ENCODE results near the gene DAP.
"Not testable (repeated sequence)": the region's sequence is repeated elsewhere in the genome, so short reads cannot be mapped to it uniquely, and the experiment has no call there.

DAP gene

DNA sequence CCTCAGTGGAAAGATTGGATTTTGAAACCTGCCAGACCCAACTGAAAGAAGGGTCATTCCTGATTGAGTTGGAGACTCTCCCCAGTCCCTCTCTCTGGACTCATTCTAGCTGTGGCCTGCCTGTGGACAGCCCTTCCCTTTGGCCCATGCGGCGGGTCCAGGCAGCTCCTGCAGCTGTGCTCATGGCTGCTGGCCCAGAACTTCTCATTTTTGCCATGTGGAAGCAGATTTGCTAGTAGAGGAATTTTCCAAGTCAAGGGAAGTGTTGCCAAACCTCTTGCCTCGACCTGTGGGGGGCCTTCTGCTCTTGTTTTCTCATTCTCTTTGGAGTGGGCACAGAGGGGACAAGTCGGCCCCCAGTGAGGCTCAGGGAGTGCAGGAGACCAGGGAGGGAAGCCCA is 108.0 kb downstream of the DAP start:
- no peak for DNase-seq (ENCODE audit: low spot score)

DNA sequence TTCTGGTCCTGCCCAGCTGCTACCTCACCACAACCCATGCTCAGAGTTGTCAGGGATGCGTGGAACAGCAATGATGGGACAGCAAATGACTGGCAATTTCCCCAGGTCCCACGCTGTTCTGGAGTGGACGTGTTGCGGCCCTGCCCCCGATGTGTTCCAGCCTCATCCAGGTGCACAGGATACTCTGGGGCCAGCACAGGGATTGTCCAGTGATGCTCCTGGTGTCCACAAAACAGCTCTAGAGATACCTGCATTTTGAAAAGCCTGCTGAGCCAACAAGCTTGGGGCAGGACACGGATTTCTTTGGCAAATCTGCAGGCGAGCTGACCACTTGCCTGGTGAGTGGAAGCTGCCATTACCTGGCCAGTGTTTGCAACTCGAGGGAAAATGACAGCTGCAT is 108.4 kb downstream of the DAP start:
- DNase-seq (ENCODE audit: low spot score), result no peak

DNA sequence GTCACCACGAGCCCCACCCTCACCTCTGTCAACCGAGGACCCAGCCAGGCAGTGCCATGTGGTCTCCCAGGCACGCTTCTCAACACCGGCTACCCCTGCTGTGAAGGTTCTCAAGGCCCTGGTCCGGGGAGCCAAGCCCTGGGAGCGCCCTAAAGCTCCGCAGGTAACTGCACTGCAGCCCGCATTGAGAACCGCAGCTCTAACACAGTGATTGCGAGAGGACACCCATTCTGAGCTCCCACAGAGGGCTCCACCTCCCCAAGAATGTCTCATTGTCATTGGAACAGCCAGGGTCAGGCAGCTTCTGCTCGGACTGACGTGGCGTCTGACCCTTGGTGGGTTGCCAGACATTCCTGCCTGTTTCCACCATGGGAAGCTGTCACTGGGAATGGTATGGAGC is 108.9 kb downstream of the DAP start:
- no peak for DNase-seq (ENCODE audit: low spot score)

DNA sequence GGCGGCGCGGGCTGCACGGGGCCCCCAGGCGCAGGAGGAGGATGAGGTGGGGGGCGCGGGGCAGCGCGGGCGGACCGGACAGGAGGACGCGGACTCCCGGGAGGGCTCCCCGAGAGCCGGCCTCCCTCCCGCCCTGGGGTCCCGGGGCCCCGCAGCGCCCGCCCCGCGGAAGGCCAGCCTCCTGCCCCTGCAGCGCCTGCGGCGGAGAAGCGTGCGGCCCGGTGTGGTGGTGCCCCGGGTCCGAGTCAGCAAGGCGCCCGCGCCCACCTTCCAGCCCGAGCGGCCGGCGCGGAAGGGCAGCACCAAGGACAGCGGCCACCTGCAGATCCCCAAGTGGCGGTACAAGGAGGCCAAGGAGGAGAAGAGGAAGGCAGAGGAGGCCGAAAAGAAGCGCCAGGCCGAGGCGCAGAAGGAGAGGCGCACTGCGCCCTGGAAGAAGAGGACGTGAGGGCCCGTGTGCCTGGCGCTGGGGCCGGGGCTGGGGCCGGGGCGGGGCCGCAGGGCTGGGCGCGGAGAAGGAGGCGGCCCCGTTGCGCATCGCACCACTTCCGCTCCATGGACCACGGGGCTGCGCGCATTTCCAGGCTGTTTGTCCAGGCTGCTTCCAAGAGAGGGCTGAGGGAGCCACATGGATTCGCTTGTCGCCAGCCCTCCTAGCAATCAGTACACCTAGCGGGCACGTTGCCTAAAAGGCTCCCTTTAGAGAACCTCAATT is 111.2 kb downstream of the DAP start:
- DNase-seq (ENCODE audit: low spot score), result no peak

DNA sequence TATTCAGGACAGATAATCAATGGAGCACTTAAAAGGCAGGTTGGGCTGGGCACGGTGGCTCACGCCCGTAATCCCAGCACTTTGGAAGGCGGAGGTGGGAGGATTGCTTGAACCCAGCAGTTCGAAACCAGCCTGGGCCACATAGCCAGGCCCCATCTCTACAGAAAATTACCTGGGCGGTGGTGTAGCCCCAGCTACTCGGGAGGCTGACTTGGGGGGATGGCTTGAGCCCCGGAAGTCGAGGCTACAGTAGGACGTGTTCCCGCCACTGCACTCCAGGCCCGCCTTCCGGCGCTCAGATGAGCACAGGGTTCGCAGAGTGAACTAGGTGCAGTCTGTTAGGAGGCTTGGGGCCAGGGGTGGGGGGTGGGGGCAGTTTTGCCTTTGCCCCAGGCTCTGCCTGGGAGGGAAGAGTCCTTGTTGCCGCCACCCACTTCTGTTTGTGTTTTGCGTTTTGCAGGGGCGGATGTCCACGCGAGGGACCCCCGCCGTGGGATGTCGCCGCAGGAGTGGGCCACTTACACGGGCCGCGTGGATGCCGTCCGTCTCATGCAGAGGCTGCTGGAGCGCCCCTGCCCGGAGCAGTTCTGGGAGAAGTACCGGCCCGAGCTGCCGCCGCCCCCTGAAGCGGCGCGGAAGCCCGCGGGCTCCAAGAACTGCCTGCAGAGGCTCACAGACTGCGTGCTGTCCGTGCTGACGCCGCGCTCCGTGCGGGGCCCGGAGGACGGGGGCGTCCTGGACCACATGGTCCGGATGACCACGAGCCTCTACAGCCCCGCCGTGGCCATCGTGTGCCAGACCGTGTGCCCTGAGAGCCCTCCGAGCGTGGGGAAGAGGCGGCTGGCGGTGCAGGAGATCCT is 112.0 kb downstream of the DAP start:
- no peak for DNase-seq (ENCODE audit: low spot score)

DNA sequence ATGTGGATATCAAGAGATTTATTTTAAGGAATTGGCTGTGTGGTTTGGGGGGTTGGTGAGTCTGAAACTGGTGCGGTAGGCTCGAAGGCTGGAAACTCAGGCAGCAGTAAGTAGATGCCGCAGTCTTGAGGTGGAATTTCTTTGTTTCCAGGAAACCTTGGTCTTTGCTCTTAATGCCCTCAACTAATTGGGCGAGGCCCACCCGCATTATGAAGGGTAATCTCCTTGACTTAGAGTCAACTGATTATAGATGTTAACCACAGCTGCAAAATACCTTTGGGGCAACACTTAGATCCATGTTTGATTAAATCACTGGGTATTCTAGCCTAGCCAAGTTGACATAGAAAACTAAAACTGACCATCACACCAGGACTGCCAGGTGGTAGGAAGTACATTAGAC is 113.4 kb downstream of the DAP start:
- DNase-seq (ENCODE audit: low spot score), result no peak

DNA sequence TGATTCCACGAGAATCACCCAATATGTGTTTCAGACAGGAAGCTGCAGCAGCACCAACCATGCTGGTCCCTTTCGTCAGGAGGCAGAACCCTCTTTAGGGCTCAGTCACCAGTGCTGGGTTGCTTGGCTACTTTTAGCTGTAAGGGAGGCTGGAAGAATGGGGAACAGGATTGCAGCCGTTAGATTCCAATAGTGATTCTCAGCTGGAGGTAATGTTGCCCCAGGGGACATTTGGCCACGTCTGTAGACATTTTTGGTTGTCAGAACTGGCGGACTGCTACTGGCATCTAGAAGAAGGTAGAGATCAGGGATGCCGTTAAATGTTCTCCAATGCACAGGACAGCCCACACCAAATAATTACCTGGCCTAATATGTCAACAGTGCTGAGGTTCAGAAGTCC is 115.4 kb downstream of the DAP start:
- no peak for DNase-seq (ENCODE audit: low spot score)

DNA sequence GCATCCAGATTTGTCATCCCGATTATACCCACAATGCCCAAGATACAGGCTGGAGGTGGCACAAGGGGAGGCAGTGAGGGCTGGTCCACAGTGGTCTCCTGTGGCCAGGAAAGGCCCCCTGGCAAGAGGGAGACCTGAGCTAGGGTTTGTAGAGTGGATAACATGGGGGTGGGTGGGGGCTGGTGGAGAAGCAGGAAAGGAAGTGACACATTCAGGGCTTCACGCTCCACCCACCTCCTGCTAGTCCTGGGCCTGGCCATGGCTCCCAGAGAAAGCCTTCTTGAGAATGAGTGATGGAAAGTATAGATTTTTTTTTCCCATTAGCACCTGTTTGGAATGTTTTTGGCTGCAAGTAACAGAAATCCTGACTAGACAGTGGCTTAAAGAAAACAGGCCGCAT is 115.9 kb downstream of the DAP start:
- no peak for DNase-seq (ENCODE audit: low spot score)

DNA sequence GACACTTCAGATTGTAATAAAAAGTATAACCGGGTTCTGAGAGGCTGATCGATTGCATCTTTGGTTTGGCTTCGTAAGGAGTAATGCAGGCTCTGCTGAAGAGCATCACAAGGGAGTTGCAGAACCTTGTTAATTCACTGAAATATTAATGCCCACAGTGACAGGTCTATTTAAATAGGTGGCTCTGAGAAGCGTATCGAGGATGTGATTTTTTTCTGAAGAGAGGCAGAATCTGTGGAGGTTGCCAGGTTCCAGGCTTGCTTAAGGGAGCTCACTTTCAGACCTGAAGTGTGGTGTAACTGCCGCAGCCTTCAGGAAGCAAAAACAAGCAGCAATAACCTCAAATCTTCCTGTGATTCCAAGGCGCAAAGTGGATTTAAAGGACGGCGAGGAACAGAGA is 116.8 kb downstream of the DAP start:
- DNase-seq (ENCODE audit: low spot score), result no peak

DNA sequence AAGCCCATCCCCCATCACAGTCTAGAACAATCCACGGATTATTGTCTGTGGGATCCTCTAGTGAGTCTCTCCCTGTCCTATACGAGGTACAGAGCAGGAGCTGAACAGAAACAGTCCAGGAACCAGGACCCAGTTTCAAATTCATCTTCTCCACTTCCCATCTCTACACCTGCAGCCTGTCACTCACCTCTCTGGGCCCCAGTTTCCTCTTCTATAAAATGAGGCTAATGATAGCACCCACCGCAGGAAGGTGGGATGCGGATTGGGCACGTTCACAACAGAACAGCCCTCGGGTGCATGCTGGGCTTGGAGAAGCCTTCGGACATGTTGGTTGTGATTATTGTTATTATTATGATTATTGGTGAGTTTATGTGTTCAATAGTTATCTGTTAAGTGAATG is 118.7 kb downstream of the DAP start:
- no peak for DNase-seq (ENCODE audit: low spot score)

DNA sequence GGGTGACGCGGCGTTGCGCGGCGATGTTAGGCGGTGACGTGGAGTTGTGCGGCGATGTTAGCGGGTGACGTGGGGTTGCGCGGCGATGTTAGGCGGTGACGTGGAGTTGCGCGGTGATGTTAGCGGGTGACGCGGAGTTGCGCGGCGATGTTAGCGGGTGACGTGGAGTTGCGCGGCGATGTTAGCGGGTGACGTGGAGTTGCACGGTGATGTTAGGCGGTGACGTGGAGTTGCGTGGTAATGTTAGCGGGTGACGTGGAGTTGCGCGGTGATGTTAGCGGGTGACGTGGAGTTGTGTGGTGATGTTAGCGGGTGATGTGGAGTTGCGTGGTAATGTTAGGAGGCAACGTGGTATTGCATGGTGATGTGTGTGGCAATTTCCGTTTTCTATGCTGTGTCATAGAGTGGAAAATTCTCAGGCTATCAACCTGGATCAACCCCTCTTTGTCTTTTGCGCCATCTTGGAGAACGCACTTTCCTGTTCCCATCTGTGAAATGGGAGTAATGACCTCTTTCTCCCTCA is 121.1 kb downstream of the DAP start:
- no peak for DNase-seq (ENCODE audit: low spot score)

DNA sequence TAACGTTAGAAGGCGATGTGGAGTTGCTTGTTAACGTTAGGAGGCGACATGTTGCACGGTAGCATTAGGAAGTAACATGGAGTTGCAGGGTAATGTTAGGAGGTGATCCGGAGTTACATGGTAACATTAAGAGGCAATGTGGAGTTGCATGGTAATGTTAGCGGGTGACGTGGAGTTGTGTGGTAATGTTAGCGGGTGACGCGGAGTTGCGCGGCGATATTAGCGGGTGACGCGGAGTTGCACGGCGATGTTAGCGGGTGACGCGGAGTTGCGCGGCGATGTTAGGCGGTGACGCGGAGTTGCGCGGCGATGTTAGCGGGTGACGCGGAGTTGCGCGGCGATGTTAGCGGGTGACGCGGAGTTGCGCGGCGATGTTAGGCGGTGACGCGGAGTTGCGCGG is 122.3 kb downstream of the DAP start:
- DNase-seq (ENCODE audit: low spot score), result not testable (repeated sequence)

DNA sequence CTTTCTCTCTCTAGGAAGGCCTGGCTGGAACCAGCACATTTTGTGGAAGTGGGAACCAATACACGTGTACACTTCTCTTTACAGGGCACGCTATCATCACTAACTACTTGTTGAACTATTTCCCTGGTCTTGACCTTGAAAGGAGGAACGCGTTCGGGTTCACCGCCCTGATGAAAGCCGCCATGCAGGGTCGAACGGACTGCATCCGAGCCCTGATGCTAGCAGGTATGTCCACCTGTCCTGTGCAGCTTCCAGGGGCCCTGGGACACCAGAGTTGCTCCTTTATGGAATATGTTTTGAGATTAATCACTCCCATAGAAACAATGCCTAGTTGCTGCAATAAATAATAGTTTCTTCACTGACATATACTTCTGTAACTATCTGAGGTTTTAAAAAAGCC is 123.1 kb downstream of the DAP start:
- no peak for DNase-seq (ENCODE audit: low spot score)

DNA sequence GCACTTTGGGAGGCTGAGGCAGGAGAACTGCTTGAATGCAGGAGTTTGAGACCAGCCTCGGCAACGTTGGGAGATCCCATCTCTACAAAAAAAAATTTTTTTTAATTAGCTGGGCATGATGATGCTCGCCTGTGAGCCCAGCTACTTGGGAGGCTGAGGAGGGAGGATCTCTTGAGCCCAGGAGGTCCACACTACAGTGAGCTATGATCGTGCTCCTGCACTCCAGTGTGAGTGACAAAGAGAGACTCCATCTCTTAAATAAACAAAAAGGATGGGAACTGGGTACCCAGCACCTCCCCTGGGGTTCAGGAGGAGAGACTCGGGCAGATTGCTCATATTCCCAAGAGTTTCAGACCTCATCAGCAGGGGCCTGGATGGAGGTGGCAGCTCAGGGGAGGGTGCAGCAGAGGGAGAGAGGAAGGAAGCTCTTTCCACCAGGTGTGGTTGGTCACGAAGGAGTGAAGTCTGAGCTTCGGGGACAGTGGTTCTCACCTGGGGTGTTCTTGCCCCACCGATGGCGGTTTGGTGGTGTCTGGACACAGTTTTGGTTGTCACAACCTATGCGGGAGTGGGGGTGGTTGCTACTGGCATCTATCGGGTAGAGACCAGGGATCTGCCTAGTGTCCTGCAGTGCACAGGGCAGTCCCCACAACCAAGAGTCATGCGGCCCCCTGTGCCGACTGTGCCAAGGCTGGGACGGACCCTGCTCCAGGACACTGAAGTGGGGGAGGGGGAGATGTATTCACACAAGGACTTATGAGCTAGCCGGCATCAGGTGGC is 124.5 kb downstream of the DAP start:
- no peak for DNase-seq (ENCODE audit: low spot score)

DNA sequence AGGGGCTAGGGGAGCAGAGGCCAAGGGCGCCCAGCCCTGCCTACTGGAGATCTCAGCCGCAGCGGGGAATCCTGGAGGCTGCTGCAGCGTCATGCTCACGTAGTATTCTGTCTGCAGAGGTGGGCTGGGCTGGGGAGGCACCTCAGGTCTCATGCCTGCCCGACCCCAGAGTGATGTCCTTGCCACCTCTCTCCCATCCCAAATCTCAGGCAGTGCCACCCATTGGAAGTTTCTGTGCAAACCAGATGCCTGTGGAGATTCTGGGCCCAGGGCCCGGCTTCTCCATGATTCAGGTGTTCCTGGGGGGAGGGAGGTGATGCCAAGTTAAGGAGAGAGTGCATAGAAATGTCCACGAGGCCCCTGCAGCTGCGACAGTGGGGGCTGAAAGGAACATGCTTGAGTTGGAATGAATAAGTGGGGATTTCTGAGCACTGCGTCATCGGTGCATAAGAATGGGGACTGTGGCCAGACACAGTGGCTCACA is 125.1 kb downstream of the DAP start:
- no peak for DNase-seq (ENCODE audit: low spot score)

DNA sequence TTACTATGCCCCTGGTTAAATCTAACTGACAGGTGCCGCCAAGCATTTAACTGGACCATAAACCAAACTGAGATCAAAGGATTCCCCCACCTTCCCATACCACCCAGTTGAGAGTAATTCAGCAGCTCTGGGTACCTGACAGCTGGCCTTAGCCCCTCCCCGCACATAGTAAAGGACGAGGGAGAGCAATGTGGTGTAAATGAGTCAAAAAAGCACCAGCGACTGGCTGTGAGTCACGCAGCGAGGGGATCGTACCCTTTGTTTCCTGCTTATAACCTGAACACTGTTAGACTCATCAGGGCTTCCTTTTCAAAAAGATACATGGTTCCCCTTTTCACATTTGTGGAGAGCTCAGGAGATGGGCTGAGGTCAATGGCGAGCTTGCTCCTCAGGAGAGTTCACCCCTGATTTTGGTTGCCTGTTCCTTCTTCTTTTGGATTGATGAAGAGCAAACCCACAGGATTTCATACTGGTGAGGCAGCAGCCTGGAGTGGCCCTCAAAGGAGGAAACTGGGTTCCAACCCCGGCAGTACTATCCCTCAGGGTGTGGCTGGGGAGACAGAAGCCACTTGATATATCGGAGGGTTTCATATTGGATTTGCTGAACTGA is 125.7 kb downstream of the DAP start:
- no peak for DNase-seq (ENCODE audit: low spot score)

DNA sequence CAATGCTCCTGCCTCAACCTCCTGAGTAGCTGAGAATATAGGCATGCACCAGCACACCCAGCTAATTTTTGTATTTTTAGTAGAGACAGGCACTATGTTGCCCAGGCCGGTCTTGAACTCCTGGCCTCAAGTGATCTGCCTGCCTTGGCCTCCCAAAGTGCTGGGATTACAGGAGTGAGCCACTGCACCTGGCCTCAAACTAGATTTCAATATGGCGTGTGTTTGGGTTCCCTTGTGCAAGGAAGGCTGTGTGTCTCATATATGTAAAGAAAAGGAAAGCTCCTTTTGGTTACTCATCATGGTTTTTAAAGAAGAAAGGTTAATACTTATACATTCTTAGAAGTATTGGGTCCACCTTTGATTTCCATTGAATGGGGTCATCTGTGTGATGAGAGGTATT is 126.5 kb downstream of the DAP start:
- DNase-seq (ENCODE audit: low spot score), result no peak

DNA sequence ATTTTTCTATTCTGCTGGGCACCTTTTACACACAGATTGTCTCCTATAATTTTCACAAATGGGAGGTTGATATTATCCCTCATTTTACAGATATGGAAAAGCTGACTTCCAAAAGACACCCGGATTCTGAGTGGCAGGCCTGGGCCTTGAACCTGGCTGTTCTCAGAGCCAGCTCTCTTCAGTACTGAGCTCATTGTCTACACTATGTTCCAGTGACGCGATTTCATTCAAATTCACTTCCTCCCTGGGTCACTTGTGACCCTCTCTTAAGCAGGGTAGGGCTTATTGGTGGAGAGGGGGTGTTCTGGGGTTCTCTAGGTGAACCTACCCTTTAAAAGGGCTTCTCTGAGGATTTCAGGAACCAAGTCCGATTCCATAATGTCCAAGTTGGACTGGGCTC is 127.0 kb downstream of the DAP start:
- DNase-seq (ENCODE audit: low spot score), result no peak

DNA sequence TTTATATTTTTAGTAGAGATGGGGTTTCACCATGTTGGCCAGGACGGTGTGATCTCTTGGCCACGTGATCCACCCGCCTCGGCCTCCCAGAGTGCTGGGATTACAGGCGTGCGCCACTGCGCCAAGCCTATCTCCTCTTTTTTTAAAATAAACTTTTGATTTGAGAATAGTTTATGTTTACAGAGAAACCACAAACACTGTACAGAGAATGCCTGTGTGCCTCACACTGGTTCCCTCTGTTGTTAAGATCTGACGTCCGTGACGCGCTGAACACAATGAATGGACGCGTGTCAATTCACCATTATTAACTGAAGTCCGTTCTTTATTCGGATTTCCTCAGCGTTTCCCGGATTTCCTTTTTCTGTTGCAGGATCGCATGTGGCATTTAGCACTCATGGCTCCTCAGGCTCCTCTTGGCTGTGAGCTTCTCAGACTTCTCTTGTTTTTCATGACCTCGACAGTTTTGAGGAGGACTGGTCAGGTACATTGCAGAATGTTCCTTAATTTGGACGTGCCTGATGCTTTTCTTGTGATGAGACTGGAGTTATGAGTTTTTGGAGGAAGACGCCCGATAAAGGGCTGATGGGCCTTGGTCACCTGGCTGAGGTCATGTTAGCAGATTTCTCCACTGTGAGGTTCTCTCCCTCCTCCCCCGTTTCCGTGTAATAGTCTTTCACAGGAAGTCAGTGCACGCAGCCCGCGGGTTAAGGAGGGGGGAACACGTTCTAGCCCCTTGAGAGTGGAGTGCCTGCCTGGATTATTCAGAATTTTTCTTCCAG is 127.6 kb downstream of the DAP start:
- no peak for DNase-seq (ENCODE audit: low spot score)

DNA sequence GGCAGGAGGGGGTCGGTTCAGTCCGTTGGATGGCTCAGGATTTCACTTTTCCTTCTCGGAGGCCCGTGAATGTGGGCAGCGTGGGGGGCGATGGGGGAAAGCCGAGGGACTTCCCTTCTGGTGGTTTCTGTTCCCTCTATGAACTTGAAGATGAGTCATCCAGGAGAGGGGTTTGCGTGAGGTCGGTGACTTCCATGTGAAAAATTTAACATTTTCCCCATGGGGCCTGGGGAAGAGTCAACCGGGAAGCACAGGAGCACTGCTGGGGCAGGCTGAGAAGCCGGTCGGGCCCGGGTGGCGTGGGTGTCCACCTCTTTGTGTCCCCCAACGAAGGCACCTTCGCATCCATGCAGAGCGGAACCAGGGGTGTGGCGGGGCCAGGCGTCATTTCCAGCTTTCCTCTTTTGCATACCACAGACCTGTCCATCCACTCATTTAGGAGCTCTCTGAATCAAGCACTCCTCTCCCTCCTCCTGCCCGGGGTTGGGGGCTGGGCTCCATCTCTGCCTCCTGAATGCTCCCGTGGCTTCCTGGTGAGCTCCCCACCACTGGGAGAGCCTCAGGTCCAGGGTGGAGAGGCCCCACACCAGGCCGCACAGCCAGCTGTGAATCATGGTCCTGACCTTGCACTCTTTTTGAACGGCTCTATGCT is 128.8 kb downstream of the DAP start:
- DNase-seq (ENCODE audit: low spot score), result no peak

All from HuH-7.5 (cell line).